DMS114 treated with DMSO at 0.1 percent for 48 hours (cell line): ENCODE results near the gene RIMBP2.
"Not testable (repeated sequence)": the region's sequence is repeated elsewhere in the genome, so short reads cannot be mapped to it uniquely, and the experiment has no call there.

Source experiments
- DNase-seq: peaks from one replicate; lab custom pipeline; 2025; ENCODE audit not compliant: unreplicated experiment; lab: John Stamatoyannopoulos, UW

Gene RIMBP2

GRCh38 chr12:130742112-130742511 is 26.0 kb upstream of the RIMBP2 start:
- DNase-seq, result no peak

GRCh38 chr12:130739571-130739970 is 23.5 kb upstream of the RIMBP2 start:
- DNase-seq, result no peak

- DNase-seq, result not testable (repeated sequence)
Measured at GRCh38 chr12:130738403-130738802, 22.3 kb upstream of the RIMBP2 start.

GRCh38 chr12:130737731-130738130 is 21.6 kb upstream of the RIMBP2 start:
- no peak for DNase-seq

- no peak for DNase-seq
Measured at GRCh38 chr12:130729344-130729743, 13.2 kb upstream of the RIMBP2 start.

GRCh38 chr12:130728158-130729058 is 12.3 kb upstream of the RIMBP2 start:
- DNase-seq, result no peak

GRCh38 chr12:130719263-130719859 is 3.3 kb upstream of the RIMBP2 start:
- DNase-seq, result no peak

GRCh38 chr12:130717752-130718151 is 1.7 kb upstream of the RIMBP2 start:
- no peak for DNase-seq

GRCh38 chr12:130716969-130717366 is 869 bp upstream of the RIMBP2 start:
- no peak for DNase-seq

GRCh38 chr12:130715150-130715997 is 725 bp downstream of the RIMBP2 start:
- DNase-seq, result no peak

GRCh38 chr12:130714591-130715149 is 1.4 kb downstream of the RIMBP2 start:
- DNase-seq, result no peak

- DNase-seq, result no peak
Measured at GRCh38 chr12:130714091-130714590, 2.0 kb downstream of the RIMBP2 start.

GRCh38 chr12:130713581-130713991 is 2.5 kb downstream of the RIMBP2 start:
- no peak for DNase-seq

- no peak for DNase-seq
Measured at GRCh38 chr12:130712346-130713065, 3.6 kb downstream of the RIMBP2 start.

GRCh38 chr12:130711756-130712155 is 4.3 kb downstream of the RIMBP2 start:
- DNase-seq, result no peak

GRCh38 chr12:130710733-130711080 is 5.4 kb downstream of the RIMBP2 start:
- DNase-seq, result no peak

GRCh38 chr12:130709971-130710732 is 5.9 kb downstream of the RIMBP2 start:
- no peak for DNase-seq

GRCh38 chr12:130709151-130709970 is 6.7 kb downstream of the RIMBP2 start:
- DNase-seq, result no peak

- DNase-seq, result no peak
Measured at GRCh38 chr12:130708648-130709047, 7.5 kb downstream of the RIMBP2 start.
